Measurements from ENCODE around the gene PLP1. TPM values are rescaled to one million over a fixed set of nuclear protein-coding genes. Genes with fewer than 3 reads are reported as not detected.

The PLP1 gene
- total and polyA plus RNA-seq, 2 experiments from 2014 or later, result 36.9 to 66.9 TPM

GRCh38 chrX:103806862-103807474 is 30.3 kb downstream of the PLP1 start:
- Mint-ChIP-seq H3K4me3 (no peak overlapping the region), H3K27me3 (ENCODE audit: insufficient read depth, low read depth, poor library complexity) (peaks cover 2% of the 10 kb centered on the region), H3K9me3 (no peaks in the 10 kb centered on the region), H3K27ac (no peak overlapping the region), H3K36me3 (ENCODE audit: low read depth) (no peaks in the 10 kb centered on the region), H3K4me1 (peaks cover 4% of the 10 kb centered on the region)
- Histone ChIP-seq H3K9me2 (ENCODE audit: insufficient read depth) (no peaks in the 10 kb centered on the region), H3K79me2 (replicated peaks; ENCODE audit: insufficient read depth) (no peaks in the 10 kb centered on the region), H3K4me2 (no peak overlapping the region), H3K4me3 (no peak overlapping the region), H3K27ac (ENCODE audit: low read depth) (no peak overlapping the region), H3F3A (replicated peaks; ENCODE audit: low read depth) (no peaks in the 10 kb centered on the region), H3K36me3 (ENCODE audit: insufficient read depth) (no peaks in the 10 kb centered on the region), H3K4me1 (ENCODE audit: insufficient read depth) (no peaks in the 10 kb centered on the region), H3K27me3 (ENCODE audit: insufficient read depth) (no peaks in the 10 kb centered on the region), H2AFZ (no peak overlapping the region), H4K20me1 (replicated peaks; ENCODE audit: insufficient read depth) (no peaks in the 10 kb centered on the region)
- no peak for TF ChIP-seq EZH2 (IDR thresholded peaks at IDR 0.05; ENCODE audit: low read depth, unreplicated experiment)
- no peak for TF ChIP-seq STAT1 (IDR thresholded peaks at IDR 0.05; ENCODE audit: unreplicated experiment)
- no peak for TF ChIP-seq CTCF (conservative IDR thresholded peaks at IDR 0.05; ENCODE audit: low read depth in 2 of 2)
- DNase-seq (ENCODE audit: low spot score) (no peak), ATAC-seq (no peak)

GRCh38 chrX:103811858-103812257 is 35.2 kb downstream of the PLP1 start:
- Histone ChIP-seq H3K79me2 (replicated peaks; ENCODE audit: insufficient read depth) (no peaks in the 10 kb centered on the region), H3K9me2 (ENCODE audit: insufficient read depth) (no peaks in the 10 kb centered on the region), H3K27me3 (ENCODE audit: insufficient read depth) (no peaks in the 10 kb centered on the region), H3K4me2 (no peak overlapping the region), H3K4me1 (ENCODE audit: insufficient read depth) (no peaks in the 10 kb centered on the region), H3K36me3 (ENCODE audit: insufficient read depth) (no peaks in the 10 kb centered on the region), H4K20me1 (replicated peaks; ENCODE audit: insufficient read depth) (no peaks in the 10 kb centered on the region), H3F3A (replicated peaks; ENCODE audit: low read depth) (no peaks in the 10 kb centered on the region), H3K27ac (ENCODE audit: low read depth) (no peak overlapping the region), H2AFZ (no peak overlapping the region), H3K4me3 (no peak overlapping the region)
- Mint-ChIP-seq H3K27ac (no peak overlapping the region), H3K36me3 (ENCODE audit: low read depth) (no peaks in the 10 kb centered on the region), H3K4me1 (peaks cover 4% of the 10 kb centered on the region), H3K27me3 (ENCODE audit: insufficient read depth, low read depth, poor library complexity) (peaks cover 5% of the 10 kb centered on the region), H3K9me3 (no peaks in the 10 kb centered on the region), H3K4me3 (no peak overlapping the region)
- DNase-seq (ENCODE audit: low spot score), result no peak
- ATAC-seq, result no peak
- TF ChIP-seq ZNF331 (CRISPR knock-in tag; IDR thresholded peaks at IDR 0.05; ENCODE audit: low read depth) (no peak), CREB1 (CRISPR knock-in tag; IDR thresholded peaks at IDR 0.05; ENCODE audit: low read depth) (no peak), JUNB (IDR thresholded peaks at IDR 0.05; ENCODE audit: unreplicated experiment) (no peak), ZNF114 (CRISPR knock-in tag; IDR thresholded peaks at IDR 0.05) (no peak), CTCF (conservative IDR thresholded peaks at IDR 0.05; ENCODE audit: low read depth in 2 of 2) (no peak), STAT1 (IDR thresholded peaks at IDR 0.05; ENCODE audit: unreplicated experiment) (no peak), EZH2 (IDR thresholded peaks at IDR 0.05; ENCODE audit: low read depth, unreplicated experiment) (no peak), NANOG (IDR thresholded peaks at IDR 0.05; ENCODE audit: borderline replicate concordance) (no peak), EZH2phosphoT487 (IDR thresholded peaks at IDR 0.05; ENCODE audit: unreplicated experiment) (no peak), ZNF462 (CRISPR knock-in tag; IDR thresholded peaks at IDR 0.05) (no peak)
